ENCODE data around the gene RALB. TPM values are rescaled to one million over a fixed set of nuclear protein-coding genes. Genes with fewer than 3 reads are reported as not detected.
"Not testable (repeated sequence)": the region's sequence is repeated elsewhere in the genome, so short reads cannot be mapped to it uniquely, and the experiment has no call there.

The RALB gene
- total RNA-seq, 6 experiments from 2014 or later: 60.1 to 72.5 (median 69.2) TPM

DNA sequence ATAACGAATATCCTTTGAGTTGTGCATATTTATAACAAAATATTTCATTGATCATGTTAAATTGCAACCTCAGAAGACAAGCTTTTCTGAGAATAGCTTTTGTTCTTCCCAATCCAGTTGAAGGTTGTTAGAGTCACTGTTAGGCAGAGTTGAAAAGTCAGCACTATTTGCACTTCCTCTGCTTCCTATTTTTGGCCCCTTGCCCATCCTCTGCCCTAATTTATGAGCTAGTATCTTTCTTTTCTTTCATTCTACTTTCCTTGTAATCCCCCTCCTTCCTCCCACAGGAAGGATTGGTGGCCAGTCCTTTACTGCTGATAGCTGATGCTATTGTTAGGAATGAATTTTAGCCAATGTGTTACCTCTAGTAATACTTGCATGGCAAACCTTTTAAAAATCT, 4.9 kb downstream of the RALB start:
- Mint-ChIP-seq H3K27me3 (ENCODE audit: insufficient read depth) (no peaks in the 10 kb centered on the region), H3K4me1 (ENCODE audit: low read depth) (peaks cover 52% of the 10 kb centered on the region), H3K27ac (peak overlapping the region; percentile 23; the same call in 1 of the 2 replicates), H3K9me3 (peaks cover 8% of the 10 kb centered on the region), H3K4me3 (no peak overlapping the region), H3K36me3 (ENCODE audit: low read depth) (peaks cover 34% of the 10 kb centered on the region)
- DNase-seq: no peak
- TF ChIP-seq, protein P1, sequence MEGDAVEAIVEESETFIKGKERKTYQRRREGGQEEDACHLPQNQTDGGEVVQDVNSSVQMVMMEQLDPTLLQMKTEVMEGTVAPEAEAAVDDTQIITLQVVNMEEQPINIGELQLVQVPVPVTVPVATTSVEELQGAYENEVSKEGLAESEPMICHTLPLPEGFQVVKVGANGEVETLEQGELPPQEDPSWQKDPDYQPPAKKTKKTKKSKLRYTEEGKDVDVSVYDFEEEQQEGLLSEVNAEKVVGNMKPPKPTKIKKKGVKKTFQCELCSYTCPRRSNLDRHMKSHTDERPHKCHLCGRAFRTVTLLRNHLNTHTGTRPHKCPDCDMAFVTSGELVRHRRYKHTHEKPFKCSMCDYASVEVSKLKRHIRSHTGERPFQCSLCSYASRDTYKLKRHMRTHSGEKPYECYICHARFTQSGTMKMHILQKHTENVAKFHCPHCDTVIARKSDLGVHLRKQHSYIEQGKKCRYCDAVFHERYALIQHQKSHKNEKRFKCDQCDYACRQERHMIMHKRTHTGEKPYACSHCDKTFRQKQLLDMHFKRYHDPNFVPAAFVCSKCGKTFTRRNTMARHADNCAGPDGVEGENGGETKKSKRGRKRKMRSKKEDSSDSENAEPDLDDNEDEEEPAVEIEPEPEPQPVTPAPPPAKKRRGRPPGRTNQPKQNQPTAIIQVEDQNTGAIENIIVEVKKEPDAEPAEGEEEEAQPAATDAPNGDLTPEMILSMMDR (IDR thresholded peaks at IDR 0.05): no peak

DNA sequence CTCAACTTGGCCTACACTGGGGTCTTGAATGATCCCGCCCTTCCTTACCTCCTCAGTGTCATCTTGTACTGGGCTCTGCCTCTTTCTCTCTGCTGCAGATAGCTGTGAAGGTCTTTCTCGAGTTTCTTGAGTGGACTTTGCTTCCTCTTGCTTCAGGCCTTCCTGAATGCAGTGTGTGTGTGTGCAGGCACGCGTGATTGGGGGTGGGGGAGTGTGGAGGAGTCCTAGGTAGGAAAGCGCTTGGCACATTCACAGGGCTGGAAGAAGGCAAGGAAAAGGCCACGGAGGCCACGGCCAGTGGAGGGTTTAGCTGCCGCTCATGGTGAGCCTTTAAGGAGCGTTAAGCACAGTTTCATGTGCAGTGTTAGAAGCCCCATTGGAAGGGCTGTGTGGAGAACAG, 5.5 kb downstream of the RALB start:
- Mint-ChIP-seq H3K9me3 (peaks cover 8% of the 10 kb centered on the region), H3K27ac (no peak overlapping the region; the same call in 1 of the 2 replicates), H3K4me1 (ENCODE audit: low read depth) (peaks cover 51% of the 10 kb centered on the region), H3K4me3 (no peak overlapping the region), H3K36me3 (ENCODE audit: low read depth) (peaks cover 34% of the 10 kb centered on the region), H3K27me3 (ENCODE audit: insufficient read depth) (no peaks in the 10 kb centered on the region)
- TF ChIP-seq, protein P1 (IDR thresholded peaks at IDR 0.05): no peak
- DNase-seq: no peak

DNA sequence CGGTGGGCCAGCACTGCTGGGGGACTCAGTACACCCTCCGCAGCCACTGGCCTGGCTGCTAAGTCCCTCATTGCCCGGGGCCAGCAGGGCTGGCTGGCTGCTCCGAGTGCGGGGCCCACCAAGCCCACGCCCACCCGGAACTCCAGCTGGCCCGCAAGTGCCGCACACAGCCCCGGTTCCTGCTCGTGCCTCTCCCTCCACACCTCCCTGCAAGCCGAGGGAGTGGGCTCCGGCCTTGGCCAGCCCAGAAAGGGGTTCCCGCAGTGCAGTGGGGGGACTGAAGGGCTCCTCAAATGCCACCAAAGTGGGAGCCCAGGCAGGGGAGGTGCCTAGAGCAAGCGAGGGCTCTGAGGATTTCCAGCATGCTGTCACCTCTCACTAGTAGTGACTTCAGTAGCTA, 7.3 kb downstream of the RALB start:
- not testable (repeated sequence) for H3K9me3 Mint-ChIP-seq
- peaks cover 36% of the 10 kb centered on the region for H3K4me1 Mint-ChIP-seq (ENCODE audit: low read depth)

DNA sequence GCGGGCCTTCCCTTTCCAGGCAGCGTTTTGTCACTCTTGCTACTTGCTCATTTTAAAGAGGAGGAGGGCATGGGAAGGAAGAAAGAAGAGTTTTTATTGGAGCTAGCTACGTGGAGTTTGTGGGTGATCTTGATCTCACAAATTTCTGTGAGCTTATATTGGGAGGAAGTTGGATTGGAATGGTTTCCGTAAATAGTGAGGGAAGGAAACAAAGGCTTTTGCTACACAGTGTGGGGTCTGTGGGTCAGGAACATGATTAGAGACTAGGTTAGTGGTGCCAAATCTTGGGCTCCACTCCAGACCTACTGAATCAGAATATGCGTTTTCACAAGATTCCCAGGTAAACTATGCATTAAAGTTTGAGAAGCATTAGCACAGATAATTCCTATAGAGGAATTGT, 8.1 kb downstream of the RALB start:
- TF ChIP-seq, protein P1 (IDR thresholded peaks at IDR 0.05): no peak
- Mint-ChIP-seq H3K4me3 (no peak overlapping the region), H3K27ac (no peak overlapping the region), H3K36me3 (ENCODE audit: low read depth) (peaks cover 27% of the 10 kb centered on the region), H3K4me1 (ENCODE audit: low read depth) (peaks cover 28% of the 10 kb centered on the region), H3K9me3 (peaks cover 8% of the 10 kb centered on the region), H3K27me3 (ENCODE audit: insufficient read depth) (no peaks in the 10 kb centered on the region)
- no peak for DNase-seq

More for the DNA sequence above, 7.3 kb downstream of the RALB start:
- H3K36me3 Mint-ChIP-seq (ENCODE audit: low read depth): peaks cover 30% of the 10 kb centered on the region
- not testable (repeated sequence) for H3K4me3 Mint-ChIP-seq; H3K27ac Mint-ChIP-seq; DNase-seq; H3K27me3 Mint-ChIP-seq (ENCODE audit: insufficient read depth)

DNA sequence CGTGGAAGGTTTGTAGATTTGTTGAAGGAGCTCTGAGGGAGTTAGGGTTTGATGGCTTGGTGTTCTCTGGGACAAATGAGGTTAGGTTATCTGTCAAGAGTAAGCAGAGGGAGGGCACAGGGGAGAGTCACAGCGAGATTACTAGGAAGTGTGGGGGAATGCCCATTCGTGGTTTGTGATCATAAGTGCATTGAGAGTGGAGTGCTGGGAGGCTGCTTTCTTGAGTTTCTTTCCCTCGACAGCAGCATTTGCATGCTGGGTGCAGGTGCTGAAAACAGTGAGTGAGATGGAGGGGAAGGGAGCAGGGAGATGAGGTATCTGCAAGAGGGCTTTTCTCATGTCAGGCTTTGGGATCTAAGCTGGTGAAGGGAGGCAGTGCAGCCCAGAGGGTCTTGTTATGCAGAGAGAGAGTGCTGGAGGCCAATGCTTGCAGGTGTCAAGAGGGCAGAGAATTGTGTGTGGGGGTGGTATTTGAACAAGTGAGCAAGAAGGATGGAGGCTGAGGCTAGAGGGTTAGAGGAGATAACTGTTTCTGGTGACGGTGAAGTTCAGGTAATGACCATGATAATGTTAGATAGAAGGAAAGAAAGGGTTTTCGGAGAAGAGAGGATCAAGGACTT, 8.8 kb downstream of the RALB start:
- no peaks in the 10 kb centered on the region for H3K27me3 Mint-ChIP-seq (ENCODE audit: insufficient read depth)
- no peak overlapping the region for H3K27ac Mint-ChIP-seq
- peaks cover 8% of the 10 kb centered on the region for H3K9me3 Mint-ChIP-seq
- TF ChIP-seq, protein P1 (IDR thresholded peaks at IDR 0.05): no peak
- no peak overlapping the region for H3K4me3 Mint-ChIP-seq
- no peak for DNase-seq
- H3K4me1 Mint-ChIP-seq (ENCODE audit: low read depth): peaks cover 20% of the 10 kb centered on the region
- peaks cover 19% of the 10 kb centered on the region for H3K36me3 Mint-ChIP-seq (ENCODE audit: low read depth)

DNA sequence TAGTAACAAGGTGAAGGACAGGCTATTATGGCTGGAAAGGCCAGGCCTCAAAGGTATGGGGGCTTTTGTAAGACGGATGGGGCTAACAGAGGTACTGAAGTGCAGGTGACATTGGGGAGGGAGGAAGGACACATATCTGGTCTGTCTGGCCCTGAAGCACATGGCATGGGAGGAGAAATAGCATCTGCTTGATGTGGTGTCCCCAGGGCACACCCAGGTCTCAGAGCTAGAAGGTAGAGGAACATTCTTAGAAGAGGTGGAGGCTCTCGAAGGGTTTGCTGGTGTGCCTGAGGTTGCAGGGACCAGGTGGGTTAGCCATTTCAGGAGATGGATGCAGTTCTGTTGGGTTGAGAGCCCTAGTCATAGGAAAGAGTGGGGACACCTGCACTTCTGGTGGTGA, 9.5 kb downstream of the RALB start:
- Mint-ChIP-seq H3K27me3 (ENCODE audit: insufficient read depth) (no peaks in the 10 kb centered on the region), H3K36me3 (ENCODE audit: low read depth) (peaks cover 22% of the 10 kb centered on the region), H3K9me3 (peaks cover 8% of the 10 kb centered on the region), H3K4me1 (ENCODE audit: low read depth) (peaks cover 18% of the 10 kb centered on the region), H3K4me3 (no peak overlapping the region), H3K27ac (no peak overlapping the region)
- no peak for DNase-seq
- TF ChIP-seq, protein P1 (IDR thresholded peaks at IDR 0.05): no peak

Data from HFFc6 (cell line).